Loucy (cell line): ENCODE data around the gene SORBS1.

ENCODE experiments used
- H2AFZ ChIP-seq: fragments of 200-600 bp; sonication (generic); 2 replicates; pipeline ENCODE4 v1.6.0; 2016; ENCODE audit warnings: antibody characterized with exemption, mild to moderate bottlenecking, low read length, moderate library complexity
- H3F3A ChIP-seq: fragments of 200-600 bp; 2 replicates; pipeline ENCODE4 v1.6.0; 2016; ENCODE audit warnings: antibody characterized with exemption, low read depth, mild to moderate bottlenecking
- H3K27me3 ChIP-seq: fragments of 200-600 bp; sonication (generic); 2 replicates; pipeline ENCODE4 v1.6.1; 2014; ENCODE audit warnings: low read length, mild to moderate bottlenecking; ENCODE audit not compliant: insufficient read depth, poor library complexity, severe bottlenecking
- H3K36me3 ChIP-seq: fragments of 200-600 bp; sonication (generic); 2 replicates; pipeline ENCODE4 v1.6.1; 2016; ENCODE audit warnings: low read length; ENCODE audit not compliant: insufficient read depth
- H3K4me1 ChIP-seq: fragments of 200-600 bp; sonication (generic); 2 replicates; pipeline ENCODE4 v1.5.1; 2014; ENCODE audit warnings: low read length, mild to moderate bottlenecking; ENCODE audit not compliant: insufficient read depth, poor library complexity, severe bottlenecking
- H3K4me2 ChIP-seq: fragments of 200-600 bp; sonication (generic); 2 replicates; pipeline ENCODE4 v1.6.0; 2014; ENCODE audit warnings: antibody characterized with exemption, low read length, low read depth, mild to moderate bottlenecking; ENCODE audit not compliant: poor library complexity, severe bottlenecking
- H3K4me3 ChIP-seq: fragments of 200-600 bp; sonication (generic); 2 replicates; pipeline ENCODE4 v1.5.1; 2014; ENCODE audit warnings: low read length, mild to moderate bottlenecking, mixed read lengths; ENCODE audit not compliant: poor library complexity, severe bottlenecking
- H3K79me2 ChIP-seq: fragments of 200-600 bp; sonication (generic); 2 replicates; pipeline ENCODE4 v1.6.1; 2014; ENCODE audit warnings: low read length; ENCODE audit not compliant: insufficient read depth
- H3K9ac ChIP-seq: fragments of 200-600 bp; sonication (generic); 2 replicates; pipeline ENCODE4 v1.6.0; 2014; ENCODE audit warnings: mild to moderate bottlenecking, low read depth, low read length, moderate library complexity; ENCODE audit not compliant: poor library complexity, severe bottlenecking
- H3K9me2 ChIP-seq: fragments of 200-600 bp; sonication (generic); replicated peaks from 2 replicates; pipeline ENCODE4 v1.6.1; 2016; ENCODE audit warnings: low read depth, low read length, mixed read lengths
- H3K9me3 ChIP-seq: fragments of 200-600 bp; sonication (generic); 2 replicates; pipeline ENCODE4 v1.6.1; 2014; ENCODE audit warnings: mild to moderate bottlenecking, antibody characterized with exemption, low read length, low read depth; ENCODE audit not compliant: insufficient read depth
- H4K20me1 ChIP-seq: fragments of 200-600 bp; sonication (generic); 2 replicates; pipeline ENCODE4 v1.6.0; 2014; ENCODE audit warnings: antibody characterized with exemption, low read length, mild to moderate bottlenecking; ENCODE audit not compliant: insufficient read depth, poor library complexity, severe bottlenecking
- CTCF ChIP-seq: fragments of 200-600 bp; sonication (generic); conservative IDR thresholded peaks from 2 replicates; pipeline ENCODE4 v1.5.1; 2014; ENCODE audit warnings: mild to moderate bottlenecking, antibody characterized with exemption, low read length
- EZH2phosphoT487 ChIP-seq: fragments of 200-600 bp; IDR thresholded peaks from 2 replicates; pipeline ENCODE4 v1.6.1; 2018; ENCODE audit warnings: antibody characterized with exemption, mild to moderate bottlenecking, moderate library complexity, borderline replicate concordance

SORBS1 gene

DNA sequence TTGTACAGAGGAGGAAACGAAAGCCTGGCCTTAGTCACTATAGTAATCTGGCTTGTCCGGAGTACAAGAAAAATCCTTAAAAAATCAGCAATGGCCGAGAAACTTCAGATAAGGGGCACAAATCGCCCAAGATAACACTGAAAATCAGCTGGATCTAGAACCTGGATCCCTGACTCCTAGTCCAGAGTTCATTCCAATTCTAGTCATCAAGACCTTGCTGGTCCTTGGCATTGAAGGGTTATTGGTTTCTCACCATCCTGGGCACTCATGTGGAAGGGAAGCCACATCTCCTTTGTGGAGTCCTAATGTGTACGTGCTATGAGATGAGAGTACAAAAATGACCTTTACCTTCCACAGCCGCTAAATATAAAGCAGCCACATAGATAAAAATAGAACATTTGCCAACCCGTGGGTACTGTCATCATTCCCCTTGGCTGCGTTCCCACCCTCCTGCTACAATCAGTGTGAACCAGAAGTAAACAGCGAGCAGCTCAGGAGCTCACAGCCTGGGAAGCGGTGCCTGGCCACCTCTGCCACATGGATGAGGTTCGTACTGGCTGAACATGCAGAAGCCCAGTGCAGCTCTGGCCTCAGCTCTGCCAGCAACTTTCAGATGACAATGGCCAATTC is 154.4 kb downstream of the SORBS1 start:
- H3K36me3 ChIP-seq = no peaks in the 10 kb centered on the region
- TF ChIP-seq EZH2phosphoT487 (no peak), CTCF (no peak)

DNA sequence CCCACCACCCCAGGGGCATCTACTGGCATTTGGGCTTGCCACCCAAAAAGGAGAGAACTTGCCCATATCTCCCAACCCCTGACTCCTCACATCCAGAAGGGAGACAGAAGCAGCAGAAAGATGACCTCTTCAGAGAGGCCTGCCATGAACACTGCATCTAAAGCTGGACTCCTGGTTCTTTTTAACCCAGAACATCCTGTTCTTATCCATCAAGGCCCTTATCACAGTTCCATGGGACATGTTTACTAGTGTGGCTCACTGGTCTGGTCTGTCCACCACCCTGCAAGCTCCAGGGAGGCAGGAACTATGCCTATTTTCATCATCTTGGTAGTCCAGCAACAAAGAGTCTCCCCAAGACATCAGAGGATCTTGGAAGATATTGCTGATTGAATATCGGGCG is 155.5 kb downstream of the SORBS1 start:
- Histone ChIP-seq H3K36me3 (no peaks in the 10 kb centered on the region), H3K4me2 (no peak overlapping the region), H2AFZ (no peak overlapping the region), H3K9ac (no peak overlapping the region), H3K9me3 (no peaks in the 10 kb centered on the region), H3K27me3 (no peaks in the 10 kb centered on the region), H4K20me1 (no peaks in the 10 kb centered on the region), H3K9me2 (no peaks in the 10 kb centered on the region), H3K4me1 (peaks cover 5% of the 10 kb centered on the region), H3K79me2 (no peaks in the 10 kb centered on the region), H3F3A (no peaks in the 10 kb centered on the region), H3K4me3 (no peak overlapping the region)
- TF ChIP-seq EZH2phosphoT487 = no peak
- TF ChIP-seq CTCF = no peak

More for the DNA sequence above, 154.4 kb downstream of the SORBS1 start:
- no peak overlapping the region for H2AFZ ChIP-seq
- no peaks in the 10 kb centered on the region for H4K20me1 ChIP-seq
- no peaks in the 10 kb centered on the region for H3K9me2 ChIP-seq
- H3K4me3 ChIP-seq = no peak overlapping the region
- no peaks in the 10 kb centered on the region for H3K79me2 ChIP-seq
- no peaks in the 10 kb centered on the region for H3F3A ChIP-seq
- H3K4me2 ChIP-seq = no peak overlapping the region
- no peaks in the 10 kb centered on the region for H3K9me3 ChIP-seq
- no peak overlapping the region for H3K9ac ChIP-seq
- H3K27me3 ChIP-seq = no peaks in the 10 kb centered on the region
- peaks cover 3% of the 10 kb centered on the region for H3K4me1 ChIP-seq

GRCh38 chr10:95404864-95405263 is 156.3 kb downstream of the SORBS1 start:
- Histone ChIP-seq H3F3A (no peaks in the 10 kb centered on the region), H3K4me1 (peaks cover 6% of the 10 kb centered on the region), H3K9me3 (no peaks in the 10 kb centered on the region), H3K9ac (no peak overlapping the region), H3K4me3 (no peak overlapping the region), H3K79me2 (no peaks in the 10 kb centered on the region), H3K4me2 (no peak overlapping the region), H4K20me1 (no peaks in the 10 kb centered on the region), H3K36me3 (no peaks in the 10 kb centered on the region), H3K9me2 (no peaks in the 10 kb centered on the region), H3K27me3 (no peaks in the 10 kb centered on the region), H2AFZ (no peak overlapping the region)
- TF ChIP-seq CTCF = no peak
